Kidney tubule cell (primary cell): ENCODE measurements around the gene RPLP1.

Experiments used
- DNase-seq: peaks from one replicate; pipeline ENCODE4 v3.0.0-alpha.2; 2018; ENCODE audit warnings: low spot score

The RPLP1 gene

GRCh38 chr15:69469467-69470201 lies 17.0 kb downstream of the RPLP1 start:
- peak; percentile 74 for DNase-seq

- DNase-seq, result no peak
These were observed 19.4 kb downstream of the RPLP1 start for GRCh38 chr15:69472046-69472445.

GRCh38 chr15:69472562-69472961 lies 19.9 kb downstream of the RPLP1 start:
- no peak for DNase-seq

GRCh38 chr15:69474291-69474690 lies 21.7 kb downstream of the RPLP1 start:
- peak; percentile 73 for DNase-seq

- DNase-seq, result peak; percentile 56
These were observed 22.3 kb downstream of the RPLP1 start for GRCh38 chr15:69474846-69475455.

- peak; percentile 78 for DNase-seq
These were observed 23.2 kb downstream of the RPLP1 start for GRCh38 chr15:69475769-69476358.

- no peak for DNase-seq
These were observed 24.3 kb downstream of the RPLP1 start for GRCh38 chr15:69476704-69477473.

- peak; percentile 62 for DNase-seq
These were observed 25.7 kb downstream of the RPLP1 start for GRCh38 chr15:69478259-69478781.

GRCh38 chr15:69479081-69479480 lies 26.5 kb downstream of the RPLP1 start:
- DNase-seq, result no peak

GRCh38 chr15:69479971-69480370 lies 27.4 kb downstream of the RPLP1 start:
- no peak for DNase-seq

- peak; percentile 73 for DNase-seq
These were observed 28.3 kb downstream of the RPLP1 start for GRCh38 chr15:69480932-69481331.

- no peak for DNase-seq
These were observed 30.2 kb downstream of the RPLP1 start for GRCh38 chr15:69482686-69483256.

- DNase-seq, result no peak
These were observed 32.2 kb downstream of the RPLP1 start for GRCh38 chr15:69484837-69485236.

GRCh38 chr15:69486481-69487110 lies 34.0 kb downstream of the RPLP1 start:
- peak; percentile 55 for DNase-seq

GRCh38 chr15:69489073-69489571 lies 36.5 kb downstream of the RPLP1 start:
- no peak for DNase-seq

- no peak for DNase-seq
These were observed 37.9 kb downstream of the RPLP1 start for GRCh38 chr15:69490356-69491037.

- no peak for DNase-seq
These were observed 38.5 kb downstream of the RPLP1 start for GRCh38 chr15:69491038-69491505.

GRCh38 chr15:69493406-69493805 lies 40.8 kb downstream of the RPLP1 start:
- no peak for DNase-seq

- no peak for DNase-seq
These were observed 43.4 kb downstream of the RPLP1 start for GRCh38 chr15:69496001-69496400.

- no peak for DNase-seq
These were observed 44.5 kb downstream of the RPLP1 start for GRCh38 chr15:69497076-69497475.

GRCh38 chr15:69497667-69498066 lies 45.0 kb downstream of the RPLP1 start:
- no peak for DNase-seq
